Neutrophil (primary cell): ENCODE measurements around the gene ZEB1.
A peak's percentile ranks its signal among the peaks of the same experiment; 100 is the strongest.

Experiments
- H3K27ac ChIP-seq: fragments of 200-600 bp; sonication (generic); 2 replicates; pipeline ENCODE4 v1.5.1; 2016; ENCODE audit warnings: mild to moderate bottlenecking, moderate library complexity
- H3K27me3 ChIP-seq: fragments of 200-600 bp; sonication (generic); 2 replicates; pipeline ENCODE4 v1.6.0; 2016; ENCODE audit warnings: mild to moderate bottlenecking
- H3K36me3 ChIP-seq: fragments of 200-600 bp; sonication (generic); 2 replicates; pipeline ENCODE4 v1.5.1; 2017
- H3K4me1 ChIP-seq, 2 experiments: fragments of 200-600 bp in 1 of 2; sonication (generic) in 1 of 2; 1 replicate in 1 of 2; 2 replicates in 1 of 2; pipeline versions ENCODE4 v1.5.1 to v1.6.1; 2013 to 2016; ENCODE audit warnings: low read depth in 1 of 2, low read length in 1 of 2, mild to moderate bottlenecking in 1 of 2, moderate library complexity in 1 of 2; ENCODE audit not compliant: control insufficient read depth in 1 of 2, insufficient read depth in 1 of 2
- H3K4me3 ChIP-seq, 2 experiments: fragments of 200-600 bp in 1 of 2; sonication (generic) in 1 of 2; 1 replicate in 1 of 2; 2 replicates in 1 of 2; pipeline ENCODE4 v1.5.1; 2013 to 2016; ENCODE audit warnings: low read depth in 1 of 2, low read length in 1 of 2, mild to moderate bottlenecking in 1 of 2, moderate library complexity in 1 of 2
- H3K9me3 ChIP-seq: fragments of 200-600 bp; sonication (generic); 2 replicates; pipeline ENCODE4 v1.5.1; 2016
- TF ChIP-seq, protein P1 (sequence below): fragments of 200-600 bp; sonication (generic); IDR thresholded peaks from 2 replicates; pipeline ENCODE4 v1.5.1; 2016; ENCODE audit warnings: antibody characterized with exemption

Gene ZEB1

GRCh38 chr10:31304291-31304970, 14.6 kb upstream of the ZEB1 start:
- H3K27ac ChIP-seq: no peak overlapping the region
- H3K9me3 ChIP-seq: no peaks in the 10 kb centered on the region
- H3K27me3 ChIP-seq: no peaks in the 10 kb centered on the region
- no peaks in the 10 kb centered on the region for H3K36me3 ChIP-seq
- TF ChIP-seq, protein P1, sequence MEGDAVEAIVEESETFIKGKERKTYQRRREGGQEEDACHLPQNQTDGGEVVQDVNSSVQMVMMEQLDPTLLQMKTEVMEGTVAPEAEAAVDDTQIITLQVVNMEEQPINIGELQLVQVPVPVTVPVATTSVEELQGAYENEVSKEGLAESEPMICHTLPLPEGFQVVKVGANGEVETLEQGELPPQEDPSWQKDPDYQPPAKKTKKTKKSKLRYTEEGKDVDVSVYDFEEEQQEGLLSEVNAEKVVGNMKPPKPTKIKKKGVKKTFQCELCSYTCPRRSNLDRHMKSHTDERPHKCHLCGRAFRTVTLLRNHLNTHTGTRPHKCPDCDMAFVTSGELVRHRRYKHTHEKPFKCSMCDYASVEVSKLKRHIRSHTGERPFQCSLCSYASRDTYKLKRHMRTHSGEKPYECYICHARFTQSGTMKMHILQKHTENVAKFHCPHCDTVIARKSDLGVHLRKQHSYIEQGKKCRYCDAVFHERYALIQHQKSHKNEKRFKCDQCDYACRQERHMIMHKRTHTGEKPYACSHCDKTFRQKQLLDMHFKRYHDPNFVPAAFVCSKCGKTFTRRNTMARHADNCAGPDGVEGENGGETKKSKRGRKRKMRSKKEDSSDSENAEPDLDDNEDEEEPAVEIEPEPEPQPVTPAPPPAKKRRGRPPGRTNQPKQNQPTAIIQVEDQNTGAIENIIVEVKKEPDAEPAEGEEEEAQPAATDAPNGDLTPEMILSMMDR: no peak
- H3K4me1 ChIP-seq: no peaks in the 10 kb centered on the region
- no peak overlapping the region for H3K4me3 ChIP-seq

DNA sequence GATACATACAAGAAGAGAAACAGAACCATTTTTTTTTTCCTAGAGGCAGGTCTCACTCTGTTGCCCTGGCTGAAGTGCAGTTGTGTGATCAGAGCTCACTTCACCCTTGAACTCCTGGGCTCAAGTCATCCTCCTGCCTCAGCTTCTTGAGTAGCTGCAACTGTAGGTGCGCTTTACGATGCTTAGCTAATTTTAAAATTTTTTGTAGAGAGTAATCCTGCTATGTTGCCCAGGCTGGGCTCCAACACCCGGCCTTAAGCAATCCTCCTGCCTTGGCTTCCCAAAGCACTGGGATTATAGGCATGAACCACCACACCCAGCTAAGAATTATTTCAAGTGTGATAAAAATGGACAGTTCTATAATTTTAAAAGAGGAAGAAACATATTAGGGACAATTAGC, 5.6 kb upstream of the ZEB1 start:
- Histone ChIP-seq H3K27me3 (no peaks in the 10 kb centered on the region), H3K27ac (no peak overlapping the region), H3K9me3 (no peaks in the 10 kb centered on the region), H3K4me1 (peaks cover 12 to 13% of the 10 kb centered on the region in 2 experiments), H3K36me3 (no peaks in the 10 kb centered on the region), H3K4me3 (no peak overlapping the region)
- TF ChIP-seq, protein P1: no peak

DNA sequence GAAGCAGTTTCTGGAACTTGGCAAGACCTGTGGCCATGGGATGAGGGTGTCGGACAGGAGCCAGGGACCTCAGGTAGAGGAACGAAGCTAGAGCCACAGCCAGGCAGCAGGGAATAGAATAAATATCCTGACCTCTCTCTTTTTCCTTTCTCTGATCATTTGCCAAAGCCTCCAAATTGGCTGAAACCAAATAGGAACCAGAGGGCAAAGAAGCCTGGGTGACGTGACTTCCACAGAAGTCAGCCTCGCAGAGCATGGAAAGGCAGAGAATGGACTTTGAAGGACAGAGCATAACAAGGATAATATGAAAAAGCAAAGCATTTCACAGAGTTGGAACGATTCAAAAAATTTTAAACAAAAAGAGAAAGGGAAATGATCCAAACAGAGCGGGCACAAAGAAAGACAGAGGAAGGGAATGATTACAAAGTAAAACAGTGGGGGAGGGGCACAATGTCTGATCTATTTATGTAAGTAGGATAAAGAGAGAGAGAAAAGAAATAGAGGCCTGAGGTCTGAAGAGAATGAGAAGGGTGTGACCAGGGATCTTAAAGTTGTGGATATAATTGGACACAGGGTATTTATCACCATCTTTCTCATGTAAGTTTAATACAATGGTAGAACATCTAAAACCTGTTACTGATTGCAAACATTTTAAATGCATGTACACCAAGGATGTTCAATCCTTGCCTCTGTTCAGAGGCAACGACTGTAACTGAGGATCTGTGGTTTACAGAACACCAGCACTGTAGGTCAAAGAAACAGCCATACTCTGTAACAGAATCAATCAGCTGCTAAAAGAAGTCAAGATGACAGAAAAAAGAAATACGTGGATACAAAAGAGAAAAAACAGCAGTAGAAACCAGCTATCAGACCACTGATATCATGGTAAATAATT, 4.5 kb upstream of the ZEB1 start:
- no peak overlapping the region for H3K4me3 ChIP-seq
- TF ChIP-seq, protein P1: no peak

DNA sequence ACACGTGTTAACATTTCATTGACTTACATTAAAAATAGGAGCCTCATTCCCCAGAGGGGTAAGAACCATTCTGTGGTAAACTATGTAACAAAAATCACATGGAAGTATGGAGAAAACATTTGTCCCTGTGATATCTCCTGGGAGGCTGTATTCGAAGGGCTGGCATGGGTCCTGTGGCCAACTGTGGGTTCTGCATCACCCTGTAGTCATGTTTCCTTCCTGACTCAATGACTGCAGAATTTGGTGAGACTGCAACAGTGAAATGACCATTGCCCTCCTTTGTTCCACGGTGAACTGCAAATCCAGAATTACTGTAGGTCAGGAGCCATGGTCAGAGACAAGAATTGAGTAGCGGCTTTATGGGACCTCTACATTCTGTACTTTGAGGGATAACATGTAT, 3.6 kb upstream of the ZEB1 start:
- H3K36me3 ChIP-seq: no peaks in the 10 kb centered on the region
- H3K27ac ChIP-seq: no peak overlapping the region

More for the DNA sequence above, 4.5 kb upstream of the ZEB1 start:
- no peaks in the 10 kb centered on the region for H3K27me3 ChIP-seq
- no peaks in the 10 kb centered on the region for H3K9me3 ChIP-seq
- H3K4me1 ChIP-seq: peaks cover 13 to 14% of the 10 kb centered on the region in 2 experiments
- no peak overlapping the region for H3K27ac ChIP-seq
- H3K36me3 ChIP-seq: no peaks in the 10 kb centered on the region

GRCh38 chr10:31317171-31317570, 1.8 kb upstream of the ZEB1 start:
- Histone ChIP-seq H3K27me3 (no peaks in the 10 kb centered on the region), H3K9me3 (no peaks in the 10 kb centered on the region)

More for the DNA sequence above, 3.6 kb upstream of the ZEB1 start:
- TF ChIP-seq, protein P1: no peak
- Histone ChIP-seq H3K4me1 (peaks cover 14% of the 10 kb centered on the region in 2 experiments), H3K9me3 (no peaks in the 10 kb centered on the region), H3K4me3 (no peak overlapping the region), H3K27me3 (no peaks in the 10 kb centered on the region)

More at GRCh38 chr10:31317171-31317570, 1.8 kb upstream of the ZEB1 start:
- Histone ChIP-seq H3K4me1 (peaks cover 29 to 30% of the 10 kb centered on the region in 2 experiments), H3K4me3 (no peak overlapping the region), H3K36me3 (no peaks in the 10 kb centered on the region), H3K27ac (peak overlapping the region; percentile 98)
- TF ChIP-seq, protein P1: no peak
